OCI-LY3 (cell line): Measurements from ENCODE around the gene GPR107.

ENCODE experiments used
- H2AFZ ChIP-seq: fragments of 200-600, 300-600 bp; shearing (Covaris generic); 2 replicates; pipeline ENCODE4 v1.6.0; 2014; ENCODE audit warnings: antibody characterized with exemption, low read depth, low read length
- H3K27ac ChIP-seq: fragments of 200-600, 300-600 bp; sonication (generic); 2 replicates; pipeline ENCODE4 v1.5.1; 2014; ENCODE audit warnings: mild to moderate bottlenecking, low read length, moderate library complexity, mixed read lengths
- H3K27me3 ChIP-seq: fragments of 200-600, 300-600 bp; sonication (generic); 2 replicates; pipeline ENCODE4 v1.6.1; 2014; ENCODE audit warnings: low read depth, low read length, mixed read lengths
- H3K36me3 ChIP-seq: fragments of 200-600, 300-600 bp; sonication (generic); replicated peaks from 2 replicates; pipeline ENCODE3; 2014; ENCODE audit warnings: low read depth, low read length, mixed read lengths
- H3K4me1 ChIP-seq: fragments of 300-600, 200-600 bp; sonication (generic); 2 replicates; pipeline ENCODE4 v1.6.1; 2014; ENCODE audit warnings: low read length, mixed read lengths
- H3K4me2 ChIP-seq: fragments of 200-600, 300-600 bp; sonication (generic); 2 replicates; pipeline ENCODE4 v1.6.1; 2014; ENCODE audit warnings: low read length, mixed read lengths
- H3K4me3 ChIP-seq: fragments of 300-600, 200-600 bp; sonication (generic); 2 replicates; pipeline ENCODE4 v1.5.1; 2014; ENCODE audit warnings: antibody characterized with exemption, mild to moderate bottlenecking, low read length, moderate library complexity
- H3K79me2 ChIP-seq: fragments of 300-600, 200-600 bp; shearing (Covaris generic); 2 replicates; pipeline ENCODE4 v1.6.1; 2014; ENCODE audit warnings: mild to moderate bottlenecking, low read length, mixed read lengths
- H3K9ac ChIP-seq: fragments of 300-600, 200-600 bp; shearing (Covaris generic); 2 replicates; pipeline ENCODE4 v1.6.0; 2014; ENCODE audit warnings: mild to moderate bottlenecking, low read length, moderate library complexity
- H3K9me3 ChIP-seq: fragments of 200-600, 300-600 bp; shearing (Covaris generic); 2 replicates; pipeline ENCODE4 v1.6.1; 2014; ENCODE audit warnings: low read length, mixed read lengths; ENCODE audit not compliant: insufficient read depth
- H4K20me1 ChIP-seq: fragments of 200-600, 300-600 bp; sonication (generic); 2 replicates; pipeline ENCODE4 v1.6.1; 2016; ENCODE audit warnings: low read length, mixed read lengths; ENCODE audit not compliant: insufficient read depth
- EZH2phosphoT487 ChIP-seq: fragments of 200-600 bp; shearing (Covaris generic); IDR thresholded peaks from 2 replicates; pipeline ENCODE4 v1.6.1; 2018; ENCODE audit warnings: antibody characterized with exemption, mixed run types, low read depth
- TF ChIP-seq, protein P1 (sequence below): fragments of 200-600, 300-600 bp; sonication (generic); IDR thresholded peaks from 2 replicates; pipeline ENCODE4 v1.5.1; 2014; ENCODE audit warnings: antibody characterized with exemption, low read length, low read depth

The GPR107 gene

DNA sequence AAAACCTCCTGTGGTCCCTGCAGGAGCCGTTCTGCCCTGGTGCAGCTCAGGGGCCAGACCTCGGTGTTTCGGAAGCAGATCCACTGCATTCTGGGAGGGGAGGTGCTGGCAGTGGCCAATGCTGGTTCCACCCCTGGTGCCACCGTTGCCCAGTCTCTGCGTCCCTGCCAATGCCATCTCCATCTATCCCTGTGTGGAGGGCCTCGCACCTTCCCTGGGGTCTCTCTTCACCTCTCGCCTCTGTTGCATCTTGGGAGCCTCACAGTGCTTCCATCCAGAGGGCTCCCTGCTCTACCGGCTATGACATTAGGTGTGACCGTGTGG is 133.8 kb downstream of the GPR107 start:
- Histone ChIP-seq H3K9ac (no peak overlapping the region), H3K9me3 (no peaks in the 10 kb centered on the region), H3K27me3 (no peaks in the 10 kb centered on the region), H3K4me2 (no peak overlapping the region), H3K4me1 (no peaks in the 10 kb centered on the region), H3K4me3 (no peak overlapping the region), H3K27ac (no peak overlapping the region), H2AFZ (no peak overlapping the region), H3K79me2 (no peaks in the 10 kb centered on the region), H4K20me1 (no peaks in the 10 kb centered on the region), H3K36me3 (no peaks in the 10 kb centered on the region)
- TF ChIP-seq EZH2phosphoT487 = no peak

DNA sequence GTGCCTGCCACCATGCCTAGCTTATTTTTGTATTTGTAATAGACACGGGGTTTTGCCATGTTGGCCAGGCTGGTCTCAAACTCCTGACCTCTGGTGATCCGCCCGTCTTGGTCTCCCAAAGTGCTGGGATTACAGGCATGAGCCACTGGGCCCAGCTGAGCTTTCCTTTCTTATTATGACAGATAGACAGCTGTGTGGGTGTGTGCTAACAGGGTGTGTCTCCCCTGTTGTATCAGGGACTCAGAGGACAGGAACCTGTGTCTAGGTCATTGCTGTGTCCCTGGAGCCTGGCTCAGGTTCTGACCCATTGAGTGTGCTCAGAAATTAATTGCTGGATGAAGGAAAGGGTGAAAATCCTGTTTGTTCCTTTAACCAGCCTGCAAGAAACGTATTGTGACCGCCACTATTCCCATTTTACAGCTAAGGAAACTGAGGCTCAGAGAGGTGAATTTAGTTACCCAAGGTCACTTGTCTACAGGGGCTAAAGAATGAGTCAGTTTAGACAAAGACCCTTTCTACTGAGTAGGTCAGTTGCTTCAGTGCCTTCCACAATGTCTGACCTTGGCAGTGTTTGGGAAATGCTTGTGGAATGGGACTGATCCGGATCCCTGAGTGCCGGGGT is 135.3 kb downstream of the GPR107 start:
- Histone ChIP-seq H4K20me1 (no peaks in the 10 kb centered on the region), H2AFZ (no peak overlapping the region), H3K4me2 (no peak overlapping the region), H3K27me3 (no peaks in the 10 kb centered on the region), H3K9me3 (no peaks in the 10 kb centered on the region), H3K27ac (no peak overlapping the region), H3K4me3 (no peak overlapping the region), H3K79me2 (no peaks in the 10 kb centered on the region), H3K36me3 (no peaks in the 10 kb centered on the region), H3K4me1 (peaks cover 3% of the 10 kb centered on the region; the same call in 1 of the 2 replicates), H3K9ac (no peak overlapping the region)
- TF ChIP-seq, protein P1, sequence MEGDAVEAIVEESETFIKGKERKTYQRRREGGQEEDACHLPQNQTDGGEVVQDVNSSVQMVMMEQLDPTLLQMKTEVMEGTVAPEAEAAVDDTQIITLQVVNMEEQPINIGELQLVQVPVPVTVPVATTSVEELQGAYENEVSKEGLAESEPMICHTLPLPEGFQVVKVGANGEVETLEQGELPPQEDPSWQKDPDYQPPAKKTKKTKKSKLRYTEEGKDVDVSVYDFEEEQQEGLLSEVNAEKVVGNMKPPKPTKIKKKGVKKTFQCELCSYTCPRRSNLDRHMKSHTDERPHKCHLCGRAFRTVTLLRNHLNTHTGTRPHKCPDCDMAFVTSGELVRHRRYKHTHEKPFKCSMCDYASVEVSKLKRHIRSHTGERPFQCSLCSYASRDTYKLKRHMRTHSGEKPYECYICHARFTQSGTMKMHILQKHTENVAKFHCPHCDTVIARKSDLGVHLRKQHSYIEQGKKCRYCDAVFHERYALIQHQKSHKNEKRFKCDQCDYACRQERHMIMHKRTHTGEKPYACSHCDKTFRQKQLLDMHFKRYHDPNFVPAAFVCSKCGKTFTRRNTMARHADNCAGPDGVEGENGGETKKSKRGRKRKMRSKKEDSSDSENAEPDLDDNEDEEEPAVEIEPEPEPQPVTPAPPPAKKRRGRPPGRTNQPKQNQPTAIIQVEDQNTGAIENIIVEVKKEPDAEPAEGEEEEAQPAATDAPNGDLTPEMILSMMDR = no peak
- no peak for TF ChIP-seq EZH2phosphoT487
